GM18519 (cell line): ENCODE measurements around the gene IQGAP2.
"Not testable (repeated sequence)": the region's sequence is repeated elsewhere in the genome, so short reads cannot be mapped to it uniquely, and the experiment has no call there.

Source experiments
- ATAC-seq: cut with Tn5 transposase; IDR thresholded peaks from one replicate; pipeline ENCODE4 v1.9.1; 2021; ENCODE audit warnings: mild to moderate bottlenecking, moderate library complexity; ENCODE audit not compliant: unreplicated experiment, low FRiP score

IQGAP2 gene

GRCh38 chr5:76528547-76529331 is 125.7 kb downstream of the IQGAP2 start:
- no peak for ATAC-seq

GRCh38 chr5:76529464-76530344 is 126.6 kb downstream of the IQGAP2 start:
- no peak for ATAC-seq

DNA sequence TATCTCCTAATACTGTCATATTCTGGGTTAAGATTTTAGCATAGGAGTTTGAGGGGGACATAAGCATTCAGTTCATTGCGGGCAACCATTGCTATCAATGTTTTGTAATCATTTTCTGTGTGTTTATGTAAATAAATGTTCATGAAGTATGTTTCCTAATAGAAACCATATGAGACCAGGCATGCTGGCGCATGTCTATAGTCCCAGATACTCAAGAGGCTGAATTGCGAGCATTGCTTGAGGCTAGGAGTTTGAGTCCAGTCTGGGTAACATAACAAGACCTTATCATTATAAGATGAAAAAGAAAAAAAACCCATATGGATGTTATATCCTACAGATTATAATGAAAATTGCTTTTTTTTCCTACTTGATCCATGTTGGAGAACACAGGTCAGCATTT is 129.0 kb downstream of the IQGAP2 start:
- no peak for ATAC-seq

- ATAC-seq = no peak
Observed at GRCh38 chr5:76532973-76533372, 129.9 kb downstream of the IQGAP2 start.

- ATAC-seq = no peak
Observed at GRCh38 chr5:76535577-76535976, 132.5 kb downstream of the IQGAP2 start.

- no peak for ATAC-seq
Observed at GRCh38 chr5:76537073-76537543, 134.0 kb downstream of the IQGAP2 start.

- ATAC-seq = no peak
Observed at GRCh38 chr5:76542241-76542640, 139.2 kb downstream of the IQGAP2 start.

- ATAC-seq = no peak
Observed at GRCh38 chr5:76542887-76543690, 140.0 kb downstream of the IQGAP2 start.

- ATAC-seq = no peak
Observed at GRCh38 chr5:76544268-76544926, 141.3 kb downstream of the IQGAP2 start.

DNA sequence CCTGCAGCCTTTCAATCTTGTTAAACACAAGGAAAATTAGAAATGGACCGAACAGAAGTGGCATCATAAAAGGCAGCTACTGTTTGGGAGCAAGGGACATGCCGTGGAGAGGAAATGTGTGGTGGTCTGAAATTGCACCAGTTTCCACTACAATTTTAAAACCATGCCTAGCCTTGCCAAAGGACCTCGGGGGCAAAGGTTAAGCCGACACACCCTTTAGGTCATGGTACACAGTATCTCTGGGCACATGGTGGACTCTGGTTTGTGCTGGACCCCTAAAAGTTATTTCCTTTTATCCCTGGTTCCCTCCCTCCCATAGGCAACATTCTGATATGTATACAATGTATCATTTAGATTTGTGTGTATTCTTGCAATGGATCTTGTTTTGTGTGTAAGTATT is 142.1 kb downstream of the IQGAP2 start:
- ATAC-seq = no peak

DNA sequence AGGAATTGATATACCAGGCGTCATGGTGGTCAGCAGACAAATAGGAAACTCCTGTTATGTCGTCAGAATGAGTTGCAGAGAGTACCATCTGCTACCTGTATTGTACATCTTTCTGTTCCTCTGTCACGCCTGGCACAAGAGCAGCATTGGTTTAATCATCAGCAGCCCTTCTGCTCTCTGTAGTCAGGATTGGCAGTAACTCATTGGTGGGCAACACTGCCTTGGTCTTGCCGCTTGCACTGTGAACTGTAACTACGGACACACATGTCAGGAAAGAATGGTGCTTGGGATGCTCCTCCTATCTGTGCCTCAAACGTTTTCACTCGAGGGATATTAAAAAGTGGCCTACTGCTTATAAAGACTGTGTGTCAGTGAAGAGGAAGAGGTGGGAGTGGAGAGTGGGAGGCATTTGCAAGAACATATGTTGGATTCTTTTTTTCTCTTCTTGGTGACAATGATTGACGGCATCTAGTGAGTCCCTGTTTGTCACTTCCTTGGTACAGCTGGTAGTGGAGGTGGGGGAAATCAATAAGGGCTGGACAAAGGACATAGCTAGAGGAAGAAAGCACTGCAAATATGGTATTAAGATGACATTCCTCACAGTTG is 143.5 kb downstream of the IQGAP2 start:
- ATAC-seq = no peak

DNA sequence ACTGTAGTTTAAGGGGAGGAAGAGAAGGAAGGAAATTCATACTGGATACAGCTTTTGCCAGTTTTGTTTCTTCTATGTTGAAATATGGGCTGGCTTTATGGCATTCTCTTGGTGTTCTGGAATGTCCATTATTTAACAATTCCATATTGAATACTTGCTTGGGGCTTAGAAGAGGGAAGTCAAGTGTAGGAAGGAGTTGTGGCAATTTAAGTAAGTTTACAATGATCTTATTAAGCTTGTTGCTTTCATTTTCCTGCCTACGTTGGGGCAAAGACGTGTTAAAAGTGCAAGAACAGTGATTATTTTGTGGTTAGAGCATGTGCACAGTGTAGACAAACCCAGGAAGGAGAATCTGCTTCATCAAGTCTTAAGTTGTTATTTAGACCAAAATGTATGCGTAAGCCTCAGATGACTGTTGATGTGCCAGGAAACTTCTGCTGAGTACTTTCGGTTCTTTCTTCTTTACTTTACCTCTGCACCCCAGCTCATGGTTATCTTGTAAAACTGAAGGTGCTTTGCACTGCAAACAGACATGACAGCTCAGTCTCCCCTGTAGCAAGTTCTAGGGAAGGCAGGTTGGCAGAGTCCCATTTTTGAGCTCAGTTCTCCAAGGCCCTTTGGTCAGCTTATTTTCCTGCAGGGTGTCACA is 144.3 kb downstream of the IQGAP2 start:
- peak; percentile 66 for ATAC-seq

GRCh38 chr5:76547891-76548524 is 144.9 kb downstream of the IQGAP2 start:
- no peak for ATAC-seq

GRCh38 chr5:76548525-76549229 is 145.6 kb downstream of the IQGAP2 start:
- no peak for ATAC-seq

DNA sequence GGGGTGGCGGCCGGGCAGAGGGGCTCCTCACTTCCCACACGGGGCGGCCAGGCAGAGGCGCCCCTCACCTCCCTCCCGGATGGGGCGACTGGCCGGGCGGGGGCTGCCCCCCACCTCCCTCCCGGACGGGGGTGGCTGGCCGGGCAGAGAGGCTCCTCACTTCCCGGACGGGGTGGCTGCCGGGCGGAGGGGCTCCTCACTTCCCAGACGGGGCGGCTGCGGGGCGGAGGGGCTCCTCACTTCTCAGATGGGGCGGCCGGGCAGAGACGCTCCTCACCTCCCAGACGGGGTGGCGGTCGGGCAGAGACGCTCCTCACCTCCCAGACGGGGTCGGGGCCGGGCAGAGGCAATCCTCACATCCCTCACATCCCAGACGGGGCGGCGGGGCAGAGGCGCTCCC is 147.8 kb downstream of the IQGAP2 start:
- not testable (repeated sequence) for ATAC-seq

- ATAC-seq = no peak
Observed at GRCh38 chr5:76552546-76552945, 149.5 kb downstream of the IQGAP2 start.

GRCh38 chr5:76553251-76553650 is 150.2 kb downstream of the IQGAP2 start:
- no peak for ATAC-seq

DNA sequence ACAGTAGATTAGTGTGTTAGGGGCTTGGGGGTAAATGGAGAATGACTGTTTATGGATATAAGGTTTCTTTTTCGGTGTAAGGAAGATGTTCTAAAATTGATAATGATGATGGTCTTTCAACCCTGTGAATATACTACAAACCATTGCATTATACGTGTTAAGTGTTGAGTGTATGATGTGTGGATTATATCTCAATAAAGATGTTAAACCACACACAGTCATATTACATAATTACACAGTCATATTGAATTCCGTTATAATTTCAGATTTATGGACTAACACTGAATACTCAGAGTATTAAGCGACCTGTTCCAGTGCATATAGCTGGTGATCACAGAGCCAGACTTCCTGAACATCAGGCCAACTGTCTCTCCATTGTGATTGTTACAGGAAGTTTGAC is 152.0 kb downstream of the IQGAP2 start:
- no peak for ATAC-seq
